Measurements from ENCODE around the gene SAMD4A.

The SAMD4A gene

GRCh38 chr14:54777395-54777794 lies 210.5 kb downstream of the SAMD4A start:
- no peak for DNase-seq (ENCODE audit: low read depth in 2 of 2)
- H3K4me3 ChIP-seq (replicated peaks in 1 of 2; ENCODE audit: low read depth in 2 of 2, low read length in 2 of 2): no peak overlapping the region
- TF ChIP-seq CTCF (IDR thresholded peaks at IDR 0.05; ENCODE audit: low read depth, low read length): no peak

GRCh38 chr14:54778618-54779345 lies 211.9 kb downstream of the SAMD4A start:
- no peak for DNase-seq (ENCODE audit: low read depth in 2 of 2)
- no peak for TF ChIP-seq CTCF (IDR thresholded peaks at IDR 0.05; ENCODE audit: low read depth, low read length)
- H3K4me3 ChIP-seq (replicated peaks in 1 of 2; ENCODE audit: low read depth in 2 of 2, low read length in 2 of 2): no peak overlapping the region

- no peak overlapping the region for H3K4me3 ChIP-seq (replicated peaks in 1 of 2; ENCODE audit: low read depth in 2 of 2, low read length in 2 of 2)
- no peak for DNase-seq (ENCODE audit: low read depth in 2 of 2)
- TF ChIP-seq CTCF (IDR thresholded peaks at IDR 0.05; ENCODE audit: low read depth, low read length): no peak
Observed at GRCh38 chr14:54781080-54781479, 214.2 kb downstream of the SAMD4A start.

GRCh38 chr14:54781961-54782750 lies 215.2 kb downstream of the SAMD4A start:
- TF ChIP-seq CTCF (IDR thresholded peaks at IDR 0.05; ENCODE audit: low read depth, low read length): no peak
- H3K4me3 ChIP-seq (replicated peaks in 1 of 2; ENCODE audit: low read depth in 2 of 2, low read length in 2 of 2): no peak overlapping the region
- DNase-seq (ENCODE audit: low read depth in 2 of 2): no peak

- TF ChIP-seq CTCF (IDR thresholded peaks at IDR 0.05; ENCODE audit: low read depth, low read length): peak; percentile 16
- DNase-seq (ENCODE audit: low read depth in 2 of 2): no peak
Observed at GRCh38 chr14:54782751-54783659, 216.1 kb downstream of the SAMD4A start.

GRCh38 chr14:54783660-54784015 lies 216.7 kb downstream of the SAMD4A start:
- TF ChIP-seq CTCF (IDR thresholded peaks at IDR 0.05; ENCODE audit: low read depth, low read length): no peak
- no peak for DNase-seq (ENCODE audit: low read depth in 2 of 2)
- H3K4me3 ChIP-seq (replicated peaks in 1 of 2; ENCODE audit: low read depth in 2 of 2, low read length in 2 of 2): no peak overlapping the region

More at GRCh38 chr14:54782751-54783659, 216.1 kb downstream of the SAMD4A start:
- H3K4me3 ChIP-seq (replicated peaks in 1 of 2; ENCODE audit: low read depth in 2 of 2, low read length in 2 of 2): no peak overlapping the region
